HCT116 (cell line): Measurements from ENCODE around the gene SNCA. TPM values are rescaled to one million over a fixed set of nuclear protein-coding genes. Genes with fewer than 3 reads are reported as not detected.

Source experiments
- ATAC-seq: fragments of 200-7000 bp; cut with Tn5 transposase; 2 replicates; pipeline ENCODE4 v1.9.1; 2020; ENCODE audit warnings: mild to moderate bottlenecking, moderate library complexity
- BruUV-seq: library from RNA; stranded (reverse); fragments of 400-500 nt; replicated peaks from 2 replicates; lab custom pipeline; 2021; lab: Mats Ljungman, UMichigan
- CTCF ChIA-PET: fragments of 300-600 bp; sonication (Branson Sonifier 250); formaldehyde crosslinking; loops from one replicate; lab custom pipeline; 2021; ENCODE audit warnings: antibody characterized with exemption; lab: Charles Lee
- POLR2A ChIA-PET: fragments of 300-600, 350-600 bp; sonication (Branson Sonifier 250); formaldehyde crosslinking; loops from one replicate; lab custom pipeline; 2021; ENCODE audit warnings: antibody characterized with exemption; lab: Charles Lee
- RAD21 ChIA-PET, 2 experiments: fragments of 300-600 bp; sonication (Branson Sonifier 250); formaldehyde crosslinking; loops; one replicate each; lab custom pipeline; 2023; ENCODE audit warnings: low total read pairs in 2 of 2; ENCODE audit not compliant: uncharacterized antibody in 2 of 2, unreplicated experiment in 2 of 2, low non-redundant PET in 1 of 2; lab: Charles Lee
- DNase-seq: peaks from one replicate; pipeline ENCODE4 v3.0.0-alpha.2; 2010; ENCODE audit warnings: low read depth, low spot score
- H2AFZ ChIP-seq: fragments of 200-600 bp; shearing (Covaris generic), sonication (generic); 2 replicates; pipeline ENCODE4 v1.6.1; 2017; ENCODE audit warnings: low read depth, mixed run types, mixed read lengths, antibody characterized with exemption, low read length; ENCODE audit not compliant: poor library complexity, severe bottlenecking
- H3K27ac ChIP-seq: 2 replicates; pipeline ENCODE4 v1.5.1; 2012; ENCODE audit warnings: low read depth, low read length
- H3K27me3 ChIP-seq: fragments of 200-600 bp; sonication (generic); 2 replicates; pipeline ENCODE4 v1.6.1; 2016; ENCODE audit warnings: mixed run types, low read length, mixed read lengths; ENCODE audit not compliant: insufficient read depth
- H3K36me3 ChIP-seq, 2 experiments: fragments of 200-500 bp in 1 of 2; fragments of 200-600 bp in 1 of 2; sonication (Bioruptor generic) in 1 of 2; sonication (generic) in 1 of 2; 2 replicates each; pipeline versions ENCODE4 v1.5.1 to v1.6.1; 2014 to 2016; ENCODE audit warnings: low read length in 2 of 2, inconsistent platforms in 1 of 2, mixed read lengths in 1 of 2, mixed run types in 1 of 2; ENCODE audit not compliant: insufficient read depth in 2 of 2, control insufficient read depth in 1 of 2
- H3K4me1 ChIP-seq, 2 experiments: fragments of 200-600 bp in 1 of 2; sonication (generic) in 1 of 2; 2 replicates each; pipeline versions ENCODE4 v1.5.1 to v1.6.1; 2012 to 2017; ENCODE audit warnings: low read length in 2 of 2, inconsistent platforms in 1 of 2, mild to moderate bottlenecking in 1 of 2, mixed read lengths in 1 of 2, mixed run types in 1 of 2, moderate library complexity in 1 of 2; ENCODE audit not compliant: insufficient read depth in 2 of 2, control insufficient read depth in 1 of 2
- H3K4me2 ChIP-seq: fragments of 200-600 bp; sonication (generic); 2 replicates; pipeline ENCODE4 v1.6.1; 2017; ENCODE audit warnings: mixed run types, low read length, mixed read lengths
- H3K4me3 ChIP-seq, 2 experiments: fragments of 200-600 bp in 1 of 2; sonication (generic) in 1 of 2; replicated peaks in 1 of 2; 2 replicates each; pipeline ENCODE4 v1.5.1; 2011 to 2016; ENCODE audit warnings: low read length in 2 of 2, control low read depth in 1 of 2, low read depth in 1 of 2, mild to moderate bottlenecking in 1 of 2, mixed read lengths in 1 of 2, mixed run types in 1 of 2
- H3K79me2 ChIP-seq: fragments of 200-600 bp; sonication (generic); 2 replicates; pipeline ENCODE4 v1.6.1; 2017; ENCODE audit warnings: mild to moderate bottlenecking, mixed run types, low read length, moderate library complexity, mixed read lengths; ENCODE audit not compliant: insufficient read depth
- H3K9ac ChIP-seq: fragments of 200-600 bp; sonication (generic); 2 replicates; pipeline ENCODE4 v1.6.1; 2016; ENCODE audit warnings: low read length, mixed read lengths
- H3K9me2 ChIP-seq: fragments of 200-600 bp; sonication (generic), shearing (Covaris generic); 2 replicates; pipeline ENCODE4 v1.6.1; 2017; ENCODE audit warnings: mixed run types, mild to moderate bottlenecking, moderate library complexity; ENCODE audit not compliant: insufficient read depth
- H3K9me3 ChIP-seq, 2 experiments: fragments of 200-500 bp in 1 of 2; fragments of 200-600 bp in 1 of 2; sonication (Bioruptor generic) in 1 of 2; sonication (generic) in 1 of 2; 2 replicates each; pipeline ENCODE4 v1.6.1; 2014 to 2017; ENCODE audit warnings: low read length in 2 of 2, mixed read lengths in 2 of 2, inconsistent platforms in 1 of 2, low read depth in 1 of 2, mild to moderate bottlenecking in 1 of 2, mixed run types in 1 of 2, moderate library complexity in 1 of 2; ENCODE audit not compliant: control insufficient read depth in 1 of 2, insufficient read depth in 1 of 2
- H4K20me1 ChIP-seq: fragments of 200-600 bp; sonication (generic), shearing (Covaris generic); 2 replicates; pipeline ENCODE4 v1.6.1; 2017; ENCODE audit warnings: mixed run types, mild to moderate bottlenecking, moderate library complexity; ENCODE audit not compliant: insufficient read depth
- ATF3 ChIP-seq: IDR thresholded peaks from 2 replicates; pipeline ENCODE4 v1.6.1; 2012
- CBX3 ChIP-seq: IDR thresholded peaks from 2 replicates; pipeline ENCODE4 v1.6.1; 2012; ENCODE audit warnings: low read depth
- CEBPB ChIP-seq: IDR thresholded peaks from 2 replicates; pipeline ENCODE4 v1.6.1; 2012; ENCODE audit warnings: low read depth
- EGR1 ChIP-seq: IDR thresholded peaks from 2 replicates; pipeline ENCODE4 v1.6.1; 2012; ENCODE audit warnings: low read depth
- ELF1 ChIP-seq: IDR thresholded peaks from 2 replicates; pipeline ENCODE4 v1.6.1; 2012; ENCODE audit warnings: low read depth, borderline replicate concordance
- JUND ChIP-seq: IDR thresholded peaks from 2 replicates; pipeline ENCODE4 v1.6.1; 2012
- MAX ChIP-seq: IDR thresholded peaks from 2 replicates; pipeline ENCODE4 v1.6.1; 2012
- POLR2AphosphoS5 ChIP-seq: IDR thresholded peaks from 2 replicates; pipeline ENCODE4 v1.6.1; 2011; ENCODE audit warnings: mild to moderate bottlenecking, low read depth, low read length, moderate library complexity
- RAD21 ChIP-seq: IDR thresholded peaks from 2 replicates; pipeline ENCODE4 v1.6.1; 2012; ENCODE audit warnings: low read depth, mild to moderate bottlenecking
- REST ChIP-seq: IDR thresholded peaks from 2 replicates; pipeline ENCODE4 v1.6.1; 2012; ENCODE audit warnings: low read depth
- SIN3A ChIP-seq: IDR thresholded peaks from 2 replicates; pipeline ENCODE4 v1.6.1; 2012; ENCODE audit warnings: low read depth
- SP1 ChIP-seq: IDR thresholded peaks from 2 replicates; pipeline ENCODE4 v1.6.1; 2012; ENCODE audit warnings: low read depth
- TCF7L2 ChIP-seq: IDR thresholded peaks from 2 replicates; pipeline ENCODE4 v1.7.0; 2011; ENCODE audit warnings: borderline replicate concordance, inconsistent platforms; ENCODE audit not compliant: insufficient read depth, insufficient read length; ENCODE audit errors: extremely low read depth
- YY1 ChIP-seq: IDR thresholded peaks from 2 replicates; pipeline ENCODE4 v1.6.1; 2011; ENCODE audit warnings: low read length, low read depth, moderate library complexity, mild to moderate bottlenecking; ENCODE audit not compliant: insufficient replicate concordance; ENCODE audit errors: extremely low read depth
- ZBTB33 ChIP-seq: IDR thresholded peaks from 2 replicates; pipeline ENCODE4 v1.6.1; 2011; ENCODE audit warnings: mild to moderate bottlenecking, low read length, moderate library complexity; ENCODE audit not compliant: insufficient replicate concordance; ENCODE audit errors: extremely low read depth
- intact Hi-C: fragments of 100-400 bp; cut with micrococcal nuclease; formaldehyde crosslinking; loops from 2 replicates; pipeline ENCODE4 v1.10.0; 2022
- total RNA-seq: library from RNA; stranded (reverse); gene quantifications from one replicate; pipeline ENCODE4 v1.2.1, GENCODE V29; 2021; ENCODE audit not compliant: unreplicated experiment

SNCA gene
- total RNA-seq, 1 experiment from 2014 or later, result 1.0 TPM

GRCh38 chr4:89879215-89879614, 42.3 kb upstream of the SNCA start (continued):
- TF ChIP-seq REST (no peak), ELF1 (no peak), JUND (no peak), SP1 (no peak), CBX3 (no peak)

GRCh38 chr4:89878611-89879010, 41.6 kb upstream of the SNCA start:
- no peaks in the 10 kb centered on the region for H3K27me3 ChIP-seq

More at GRCh38 chr4:89878611-89879010, 41.6 kb upstream of the SNCA start:
- TF ChIP-seq ATF3 (no peak), ZBTB33 (no peak), CBX3 (no peak), RAD21 (no peak), EGR1 (no peak), YY1 (no peak), SIN3A (no peak), MAX (no peak), SP1 (no peak), POLR2AphosphoS5 (no peak), TCF7L2 (no peak), CEBPB (no peak)
- Histone ChIP-seq H4K20me1 (no peaks in the 10 kb centered on the region), H3K9me3 (no peaks in the 10 kb centered on the region), H3K79me2 (no peaks in the 10 kb centered on the region), H3K4me1 (no peaks in the 10 kb centered on the region), H3K4me3 (no peak overlapping the region), H3K27ac (no peak overlapping the region), H3K9ac (no peak overlapping the region), H2AFZ (no peak overlapping the region), H3K4me2 (no peak overlapping the region), H3K36me3 (no peaks in the 10 kb centered on the region), H3K9me2 (no peaks in the 10 kb centered on the region)
- no peak for ATAC-seq
- POLR2A ChIA-PET, result no interaction called here
- no TSS peak for BruUV-seq
- CTCF ChIA-PET, result interaction anchor here (3.0 kb wide), 1 partner anchor 10 kb away, joined by 10 read pairs; no protein-coding TSS in a partner anchor
- intact Hi-C loops, result no loop called here
- RAD21 ChIA-PET, result no interaction called here
- no peak for DNase-seq
